GM21390 (cell line): ENCODE results near the gene CACNA1B.
A peak's percentile ranks its signal among the peaks of the same experiment; 100 is the strongest.
"Not testable (repeated sequence)": the region's sequence is repeated elsewhere in the genome, so short reads cannot be mapped to it uniquely, and the experiment has no call there.

Experiments used
- ATAC-seq: cut with Tn5 transposase; IDR thresholded peaks from one replicate; pipeline ENCODE4 v1.9.1; 2021; ENCODE audit not compliant: unreplicated experiment

Gene CACNA1B

GRCh38 chr9:138112090-138112748, 234.6 kb downstream of the CACNA1B start:
- no peak for ATAC-seq

GRCh38 chr9:138112791-138113600, 235.4 kb downstream of the CACNA1B start:
- ATAC-seq = no peak

GRCh38 chr9:138113701-138114325, 236.2 kb downstream of the CACNA1B start:
- not testable (repeated sequence) for ATAC-seq

- no peak for ATAC-seq
These were observed 237.1 kb downstream of the CACNA1B start for GRCh38 chr9:138114501-138115245.

- ATAC-seq = no peak
These were observed 237.9 kb downstream of the CACNA1B start for GRCh38 chr9:138115506-138115905.

GRCh38 chr9:138116521-138116920, 238.9 kb downstream of the CACNA1B start:
- ATAC-seq = no peak

GRCh38 chr9:138117101-138117750, 239.6 kb downstream of the CACNA1B start:
- ATAC-seq = no peak

- ATAC-seq = no peak
These were observed 240.3 kb downstream of the CACNA1B start for GRCh38 chr9:138117836-138118235.

- no peak for ATAC-seq
These were observed 241.1 kb downstream of the CACNA1B start for GRCh38 chr9:138118601-138119071.

GRCh38 chr9:138119202-138120027, 241.8 kb downstream of the CACNA1B start:
- ATAC-seq = no peak

- no peak for ATAC-seq
These were observed 242.5 kb downstream of the CACNA1B start for GRCh38 chr9:138120072-138120471.

GRCh38 chr9:138120511-138121437, 243.2 kb downstream of the CACNA1B start:
- ATAC-seq = no peak

GRCh38 chr9:138121438-138122050, 244.0 kb downstream of the CACNA1B start:
- ATAC-seq = no peak

GRCh38 chr9:138122201-138122600, 244.6 kb downstream of the CACNA1B start:
- ATAC-seq = no peak

GRCh38 chr9:138122676-138123075, 245.1 kb downstream of the CACNA1B start:
- ATAC-seq = no peak

- no peak for ATAC-seq
These were observed 245.5 kb downstream of the CACNA1B start for GRCh38 chr9:138123086-138123485.

- peak; percentile 95 for ATAC-seq
These were observed 248.7 kb downstream of the CACNA1B start for GRCh38 chr9:138126090-138126857.
